ENCODE measurements around the gene PSMA5. TPM values are rescaled to one million over a fixed set of nuclear protein-coding genes. Genes with fewer than 3 reads are reported as not detected.

Gene PSMA5
- total RNA-seq, 1 donor from 2014 or later = 65.7 TPM

DNA sequence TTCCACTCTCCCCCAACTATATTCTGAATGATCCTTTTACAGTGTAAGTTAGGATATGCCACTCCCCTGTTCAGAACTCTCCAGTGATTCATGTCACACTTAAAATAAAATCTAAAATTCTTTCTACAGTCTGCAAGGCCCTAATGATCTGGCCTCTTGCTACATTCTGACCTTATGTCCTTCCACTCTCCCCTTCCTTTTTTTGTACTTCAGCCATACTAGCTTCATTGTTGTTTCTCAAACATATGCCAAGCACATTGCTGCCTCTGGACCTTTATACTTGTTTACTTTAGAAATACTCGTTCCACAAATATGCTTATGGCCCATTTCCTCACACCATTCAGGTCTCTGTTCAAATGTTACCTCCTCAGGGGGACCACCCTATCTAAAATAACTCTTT lies 14.8 kb upstream of the PSMA5 start:
- TF ChIP-seq, protein P1, sequence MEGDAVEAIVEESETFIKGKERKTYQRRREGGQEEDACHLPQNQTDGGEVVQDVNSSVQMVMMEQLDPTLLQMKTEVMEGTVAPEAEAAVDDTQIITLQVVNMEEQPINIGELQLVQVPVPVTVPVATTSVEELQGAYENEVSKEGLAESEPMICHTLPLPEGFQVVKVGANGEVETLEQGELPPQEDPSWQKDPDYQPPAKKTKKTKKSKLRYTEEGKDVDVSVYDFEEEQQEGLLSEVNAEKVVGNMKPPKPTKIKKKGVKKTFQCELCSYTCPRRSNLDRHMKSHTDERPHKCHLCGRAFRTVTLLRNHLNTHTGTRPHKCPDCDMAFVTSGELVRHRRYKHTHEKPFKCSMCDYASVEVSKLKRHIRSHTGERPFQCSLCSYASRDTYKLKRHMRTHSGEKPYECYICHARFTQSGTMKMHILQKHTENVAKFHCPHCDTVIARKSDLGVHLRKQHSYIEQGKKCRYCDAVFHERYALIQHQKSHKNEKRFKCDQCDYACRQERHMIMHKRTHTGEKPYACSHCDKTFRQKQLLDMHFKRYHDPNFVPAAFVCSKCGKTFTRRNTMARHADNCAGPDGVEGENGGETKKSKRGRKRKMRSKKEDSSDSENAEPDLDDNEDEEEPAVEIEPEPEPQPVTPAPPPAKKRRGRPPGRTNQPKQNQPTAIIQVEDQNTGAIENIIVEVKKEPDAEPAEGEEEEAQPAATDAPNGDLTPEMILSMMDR (IDR thresholded peaks at IDR 0.05; ENCODE audit: insufficient read depth, low read length, poor library complexity, severe bottlenecking) = no peak
- Histone ChIP-seq H3K27me3 (ENCODE audit: control insufficient read depth, insufficient read depth, low read length) (peaks cover 3% of the 10 kb centered on the region), H3K36me3 (ENCODE audit: control insufficient read depth, insufficient read depth, low read length) (no peaks in the 10 kb centered on the region), H3K4me3 (ENCODE audit: low read depth, low read length) (no peak overlapping the region)
- no peak for DNase-seq (ENCODE audit: low read depth)

DNA sequence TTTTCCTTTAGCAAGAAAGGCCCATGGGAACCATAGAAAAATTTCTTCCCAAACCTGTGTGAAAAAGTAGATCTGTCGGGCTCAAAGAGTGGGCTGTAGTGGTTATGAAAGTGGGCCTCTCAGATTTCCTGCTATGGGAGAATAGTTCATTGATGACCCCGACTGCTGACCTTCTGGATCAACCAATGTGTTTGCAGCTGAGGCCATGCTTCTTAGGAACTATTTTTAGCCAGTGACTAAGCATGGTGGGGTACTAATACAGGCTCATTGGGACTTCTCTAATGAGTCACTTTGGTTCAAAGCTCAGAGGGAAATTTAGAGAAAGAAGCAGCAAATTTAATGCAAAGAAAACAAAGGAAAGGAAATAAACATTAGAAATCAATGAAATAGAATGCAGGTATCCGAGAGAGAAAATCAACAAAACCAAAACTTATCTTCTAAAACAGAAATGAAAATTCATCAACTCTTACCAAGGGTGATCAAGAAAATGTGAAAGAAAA lies 12.6 kb upstream of the PSMA5 start:
- no peak overlapping the region for H3K4me3 ChIP-seq (ENCODE audit: low read depth, low read length)
- TF ChIP-seq, protein P1 (IDR thresholded peaks at IDR 0.05; ENCODE audit: insufficient read depth, low read length, poor library complexity, severe bottlenecking) = no peak
- H3K36me3 ChIP-seq (ENCODE audit: control insufficient read depth, insufficient read depth, low read length) = no peaks in the 10 kb centered on the region
- H3K27me3 ChIP-seq (ENCODE audit: control insufficient read depth, insufficient read depth, low read length) = peaks cover 3% of the 10 kb centered on the region
- DNase-seq (ENCODE audit: low read depth) = peak; percentile 81

DNA sequence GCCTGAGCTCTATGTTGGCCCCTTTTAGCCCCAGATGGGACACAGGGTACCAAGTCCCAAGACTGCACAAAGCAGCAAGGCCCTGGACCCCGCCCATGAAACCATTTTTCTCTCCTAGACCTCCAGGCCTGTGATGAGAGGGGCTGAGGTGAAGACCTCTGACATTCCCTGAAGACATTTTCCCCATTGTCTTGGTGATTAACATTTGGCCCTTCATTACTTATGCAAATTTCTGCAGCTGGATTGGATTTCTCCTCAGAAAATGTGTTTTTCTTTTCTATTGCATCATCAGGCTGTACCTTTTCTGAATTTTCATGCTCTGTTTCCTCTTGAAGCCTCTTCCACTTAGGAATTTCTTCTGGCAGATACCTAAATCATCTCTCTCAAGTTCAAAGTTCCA lies 8.2 kb upstream of the PSMA5 start:
- DNase-seq (ENCODE audit: low read depth) = no peak
- H3K27me3 ChIP-seq (ENCODE audit: control insufficient read depth, insufficient read depth, low read length) = no peaks in the 10 kb centered on the region
- H3K36me3 ChIP-seq (ENCODE audit: control insufficient read depth, insufficient read depth, low read length) = no peaks in the 10 kb centered on the region
- no peak overlapping the region for H3K4me3 ChIP-seq (ENCODE audit: low read depth, low read length)
- TF ChIP-seq, protein P1 (IDR thresholded peaks at IDR 0.05; ENCODE audit: insufficient read depth, low read length, poor library complexity, severe bottlenecking) = no peak

DNA sequence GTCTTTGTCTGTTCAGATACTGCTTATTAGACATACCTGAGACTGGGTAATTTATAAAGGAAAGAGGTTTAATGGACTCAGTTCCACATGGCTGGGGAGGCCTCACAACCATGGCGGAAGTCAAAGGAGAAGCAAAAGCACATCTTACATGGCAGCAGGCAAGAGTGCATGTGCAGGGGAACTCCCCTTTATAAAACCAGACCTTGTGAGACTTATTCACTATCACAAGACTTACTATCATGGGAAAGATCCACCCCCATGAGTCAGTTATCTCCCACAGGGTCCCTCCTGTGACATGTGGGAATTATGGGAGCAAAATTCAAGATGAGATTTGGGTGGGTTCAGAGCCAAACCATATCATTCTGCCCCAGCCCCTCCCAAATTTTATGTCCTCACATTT lies 7.1 kb upstream of the PSMA5 start:
- no peak for DNase-seq (ENCODE audit: low read depth)
- Histone ChIP-seq H3K4me3 (ENCODE audit: low read depth, low read length) (no peak overlapping the region), H3K27me3 (ENCODE audit: control insufficient read depth, insufficient read depth, low read length) (no peaks in the 10 kb centered on the region), H3K36me3 (ENCODE audit: control insufficient read depth, insufficient read depth, low read length) (no peaks in the 10 kb centered on the region)
- TF ChIP-seq, protein P1 (IDR thresholded peaks at IDR 0.05; ENCODE audit: insufficient read depth, low read length, poor library complexity, severe bottlenecking) = no peak

DNA sequence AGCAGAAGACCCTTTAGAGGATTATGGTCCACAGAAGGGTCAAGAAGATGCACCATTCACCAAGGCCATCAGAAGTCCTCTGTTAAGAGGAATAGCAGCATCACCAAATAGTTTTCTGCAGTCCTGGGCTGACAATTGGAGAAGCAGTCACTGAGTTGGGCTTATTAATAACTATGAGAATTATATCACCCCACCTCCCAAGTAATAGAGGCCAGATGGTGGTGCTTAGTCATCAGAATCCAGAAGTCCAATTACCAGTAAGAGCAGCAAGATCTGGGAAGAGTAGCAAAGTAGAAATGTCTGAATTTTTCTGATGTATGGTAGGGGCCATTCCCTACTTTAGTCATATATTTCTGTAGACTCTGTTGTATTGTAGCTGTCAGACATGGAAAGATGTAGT lies 6.1 kb upstream of the PSMA5 start:
- no peaks in the 10 kb centered on the region for H3K36me3 ChIP-seq (ENCODE audit: control insufficient read depth, insufficient read depth, low read length)
- TF ChIP-seq, protein P1 (IDR thresholded peaks at IDR 0.05; ENCODE audit: insufficient read depth, low read length, poor library complexity, severe bottlenecking) = no peak
- H3K27me3 ChIP-seq (ENCODE audit: control insufficient read depth, insufficient read depth, low read length) = no peaks in the 10 kb centered on the region
- H3K4me3 ChIP-seq (ENCODE audit: low read depth, low read length) = no peak overlapping the region
- DNase-seq (ENCODE audit: low read depth) = no peak

DNA sequence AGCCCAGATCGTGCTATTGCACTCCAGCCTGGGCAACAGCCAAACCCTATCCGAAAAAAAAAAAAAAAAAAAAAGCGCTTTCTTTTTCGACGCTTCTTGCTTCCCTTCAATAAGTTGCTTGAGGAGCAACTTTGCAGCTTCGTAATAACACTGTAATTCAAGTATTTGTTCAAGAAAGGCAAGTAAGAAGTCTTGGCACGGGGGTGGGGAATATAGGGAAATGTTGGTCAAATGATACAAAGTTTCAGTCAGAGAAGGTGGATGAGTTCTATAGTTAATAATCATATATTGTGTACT lies 871 bp upstream of the PSMA5 start:
- TF ChIP-seq, protein P1 (IDR thresholded peaks at IDR 0.05; ENCODE audit: insufficient read depth, low read length, poor library complexity, severe bottlenecking) = no peak
- Histone ChIP-seq H3K36me3 (ENCODE audit: control insufficient read depth, insufficient read depth, low read length) (no peaks in the 10 kb centered on the region), H3K4me3 (ENCODE audit: low read depth, low read length) (peak overlapping the region; percentile 86), H3K27me3 (ENCODE audit: control insufficient read depth, insufficient read depth, low read length) (no peaks in the 10 kb centered on the region)
- no peak for DNase-seq (ENCODE audit: low read depth)

All from kidney epithelial cell (primary cell).